GM04504 (cell line): ENCODE results near the gene GOLGA6C.
"Not testable (repeated sequence)": the region's sequence is repeated elsewhere in the genome, so short reads cannot be mapped to it uniquely, and the experiment has no call there.

Experiments used
- DNase-seq: peaks from one replicate; pipeline ENCODE4 v3.0.0-alpha.2; 2012; ENCODE audit warnings: low read depth

GOLGA6C gene

DNA sequence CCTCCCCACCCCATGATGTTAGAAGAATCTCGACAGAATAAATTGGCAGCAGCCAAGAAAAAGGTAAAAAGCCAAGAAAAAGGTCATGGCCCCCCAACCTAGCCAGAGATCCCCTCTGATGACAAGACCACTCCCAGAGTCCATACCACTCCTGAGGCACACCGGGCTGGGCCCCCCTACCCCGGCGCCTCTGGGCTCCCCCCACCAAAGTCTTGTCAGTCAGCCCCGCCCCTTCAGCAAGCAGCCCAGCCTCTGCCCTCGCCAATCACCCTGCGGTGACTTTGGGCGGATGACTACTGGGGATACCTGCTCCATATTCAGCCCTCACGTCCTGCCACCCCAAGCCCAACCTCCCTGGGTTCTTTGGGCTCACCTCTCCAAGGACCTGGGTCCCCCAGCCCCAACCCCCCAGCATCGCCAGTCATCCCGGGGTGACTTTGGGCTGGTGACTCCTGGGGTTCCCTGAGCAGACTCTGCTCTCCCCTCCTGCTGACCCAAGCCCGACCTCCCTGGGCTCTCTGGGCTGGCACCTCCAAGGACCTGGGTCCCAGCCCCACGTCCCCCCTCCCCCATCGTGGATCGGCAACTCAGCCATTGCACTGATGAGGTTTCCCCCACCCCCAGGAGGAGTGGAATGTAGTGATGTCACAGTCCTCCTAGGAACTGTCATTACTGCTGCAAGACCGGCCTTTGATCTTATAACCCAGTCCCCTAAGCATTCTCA, 648 bp downstream of the GOLGA6C start:
- not testable (repeated sequence) for DNase-seq

DNA sequence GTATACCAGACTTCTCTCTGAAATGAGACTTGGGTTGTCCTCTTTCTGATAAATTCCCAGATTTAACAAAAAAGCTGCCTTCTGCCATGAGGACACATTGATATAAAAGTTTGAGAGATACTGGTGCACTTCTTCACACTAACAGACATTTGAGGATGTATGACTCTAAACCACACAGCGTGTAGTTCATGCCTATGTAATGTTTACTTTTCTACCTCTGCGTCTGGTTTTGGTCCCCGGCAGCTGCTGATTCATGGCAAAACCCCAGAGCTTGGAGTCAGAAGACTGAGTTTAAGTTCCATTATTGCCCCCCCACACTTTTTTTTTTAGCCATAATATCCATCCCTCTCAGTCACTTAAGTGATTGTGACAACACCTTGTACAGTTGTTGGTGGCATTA, 1.7 kb downstream of the GOLGA6C start:
- not testable (repeated sequence) for DNase-seq

DNA sequence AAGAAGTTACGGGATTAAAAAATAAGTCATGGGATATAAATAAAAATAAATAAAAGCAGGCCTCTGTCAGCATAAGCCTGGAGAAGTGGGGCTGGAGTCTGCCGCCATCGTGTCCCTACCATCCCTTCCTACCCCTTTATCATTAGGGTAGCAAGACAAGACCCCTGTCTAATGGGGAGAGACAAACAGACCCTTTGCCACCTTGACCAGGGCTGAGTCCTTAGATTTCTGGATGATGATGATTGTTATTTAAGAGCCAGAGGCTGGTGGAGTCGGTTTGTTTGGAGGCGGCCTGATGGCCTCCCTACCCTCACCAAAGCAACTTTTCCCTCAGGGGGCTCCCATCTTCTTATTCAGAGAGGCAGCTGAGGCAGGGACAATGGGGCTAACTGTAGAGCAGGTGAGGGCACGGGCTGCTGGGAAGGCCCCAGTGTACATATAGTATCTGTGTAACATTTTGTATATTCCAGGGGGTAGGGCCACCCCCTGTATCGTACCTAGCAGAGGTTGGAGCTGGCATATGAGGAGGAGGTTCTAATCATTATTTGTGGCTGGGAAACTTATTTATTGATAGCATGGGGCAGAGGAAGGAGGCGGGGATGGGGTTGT, 15.7 kb downstream of the GOLGA6C start:
- DNase-seq: not testable (repeated sequence)

DNA sequence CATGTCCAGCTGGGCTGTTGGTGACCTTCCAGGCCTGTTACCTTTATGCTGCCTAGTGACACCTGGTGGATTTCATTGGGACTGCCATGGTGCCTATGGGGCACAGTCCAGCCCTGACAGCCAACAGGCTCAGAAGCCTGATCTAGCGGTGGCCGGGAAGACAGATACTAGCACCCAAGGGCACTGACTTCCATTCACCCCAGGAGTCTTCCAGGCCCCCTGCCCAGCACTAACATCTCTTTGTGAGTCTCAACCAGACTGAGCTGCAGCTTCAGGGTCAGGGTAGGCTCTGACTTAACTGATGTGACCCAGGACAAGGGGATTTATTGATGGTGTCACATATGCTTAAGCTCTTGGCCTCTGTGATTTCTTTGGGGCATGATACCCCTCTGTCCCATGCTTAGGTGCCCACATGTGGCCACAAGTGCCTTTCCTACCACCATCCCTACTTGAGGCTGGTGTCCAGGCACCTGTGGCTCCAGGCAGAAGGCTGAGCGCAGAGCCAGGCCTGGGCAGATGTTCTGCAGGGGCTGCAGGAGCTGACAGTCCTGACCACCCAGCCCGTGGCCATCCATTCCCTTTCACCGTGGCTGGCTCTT, 16.5 kb downstream of the GOLGA6C start:
- not testable (repeated sequence) for DNase-seq

DNA sequence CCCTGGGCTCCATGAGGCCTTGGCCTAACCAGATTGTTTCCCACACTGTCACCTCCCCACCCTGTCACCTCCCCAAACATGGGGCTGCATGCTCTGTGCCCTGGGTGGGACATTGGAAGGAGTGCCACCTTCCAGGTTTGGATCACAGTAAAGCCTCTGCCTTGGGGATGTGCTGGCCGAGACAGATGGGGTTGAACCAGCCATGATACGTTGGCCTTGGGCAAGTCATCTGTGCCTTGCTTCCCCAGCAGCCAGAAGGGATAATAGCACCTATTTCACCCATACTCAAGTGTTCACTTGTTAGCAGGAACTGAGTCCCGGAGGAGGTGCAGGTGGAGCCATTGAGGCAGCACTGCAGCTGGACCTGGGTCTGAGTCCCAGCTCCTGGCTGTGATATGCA, 17.5 kb downstream of the GOLGA6C start:
- not testable (repeated sequence) for DNase-seq

DNA sequence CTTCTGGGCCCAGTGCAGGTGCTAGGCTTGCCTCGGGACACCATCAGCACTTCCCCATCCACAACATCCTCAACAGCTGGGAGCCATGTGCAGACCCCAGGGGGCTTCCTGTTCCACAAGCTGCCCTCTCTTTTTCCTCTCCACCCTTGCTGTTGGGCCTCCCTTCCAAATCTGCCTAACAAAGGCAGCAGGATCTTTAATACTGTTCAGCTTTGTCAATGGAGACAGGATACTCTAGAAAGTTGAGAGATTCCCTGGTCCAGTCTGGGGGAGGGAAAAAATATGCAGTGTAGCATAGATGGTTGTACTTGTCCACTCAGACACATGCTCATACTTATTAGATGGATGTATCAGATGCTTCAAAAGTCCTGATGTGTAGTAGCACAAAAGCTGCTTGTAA, 20.4 kb downstream of the GOLGA6C start:
- not testable (repeated sequence) for DNase-seq

DNA sequence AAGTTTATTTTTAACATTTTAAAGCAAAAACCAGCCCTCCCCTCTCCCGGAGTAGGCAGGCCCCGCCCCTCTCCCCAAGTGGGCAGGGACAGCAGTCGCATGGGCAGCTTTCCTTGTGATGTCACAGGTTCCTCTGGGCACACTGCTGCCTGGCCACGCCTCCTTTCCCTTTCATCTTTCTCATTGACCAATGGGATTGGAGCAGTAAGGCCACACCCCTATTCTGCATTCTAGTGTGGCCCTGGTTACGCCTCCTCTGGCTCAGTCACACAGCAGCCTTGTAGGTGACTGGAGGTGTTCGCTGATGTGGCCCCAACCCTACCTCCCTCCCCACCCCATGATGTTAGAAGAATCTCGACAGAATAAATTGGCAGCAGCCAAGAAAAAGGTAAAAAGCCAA, 24.4 kb downstream of the GOLGA6C start, which contains the start of gene GOLGA6D:
Gene GOLGA6D (plus strand): TSS at position 264 of the 400 bp plus-strand sequence. CDS start 41 bp downstream, at position 305.
- not testable (repeated sequence) for DNase-seq

DNA sequence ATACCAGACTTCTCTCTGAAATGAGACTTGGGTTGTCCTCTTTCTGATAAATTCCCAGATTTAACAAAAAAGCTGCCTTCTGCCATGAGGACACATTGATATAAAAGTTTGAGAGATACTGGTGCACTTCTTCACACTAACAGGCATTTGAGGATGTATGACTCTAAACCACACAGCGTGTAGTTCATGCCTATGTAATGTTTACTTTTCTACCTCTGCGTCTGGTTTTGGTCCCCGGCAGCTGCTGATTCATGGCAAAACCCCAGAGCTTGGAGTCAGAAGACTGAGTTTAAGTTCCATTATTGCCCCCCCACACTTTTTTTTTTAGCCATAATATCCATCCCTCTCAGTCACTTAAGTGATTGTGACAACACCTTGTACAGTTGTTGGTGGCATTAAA, 26.0 kb downstream of the GOLGA6C start:
- DNase-seq: not testable (repeated sequence)

DNA sequence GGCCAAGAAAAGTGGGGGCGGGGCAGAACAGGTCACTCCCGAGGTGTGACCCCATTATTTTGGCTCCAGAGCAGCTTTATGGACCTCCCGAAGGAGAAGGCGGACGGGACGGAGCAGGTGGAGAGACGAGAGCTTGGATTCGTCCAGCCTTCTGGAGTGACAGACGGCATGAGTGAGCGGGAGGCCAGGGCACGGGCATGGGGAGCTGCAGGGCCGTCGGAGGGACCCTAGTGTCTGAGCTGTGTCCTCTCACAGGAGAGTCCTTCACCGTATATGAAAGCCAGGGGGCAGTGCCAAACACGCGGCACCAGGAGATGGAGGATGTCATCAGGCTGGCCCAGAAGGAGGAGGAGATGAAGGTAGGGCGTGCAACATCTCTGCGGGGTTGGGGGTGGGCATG, 35.5 kb downstream of the GOLGA6C start:
- DNase-seq: not testable (repeated sequence)

DNA sequence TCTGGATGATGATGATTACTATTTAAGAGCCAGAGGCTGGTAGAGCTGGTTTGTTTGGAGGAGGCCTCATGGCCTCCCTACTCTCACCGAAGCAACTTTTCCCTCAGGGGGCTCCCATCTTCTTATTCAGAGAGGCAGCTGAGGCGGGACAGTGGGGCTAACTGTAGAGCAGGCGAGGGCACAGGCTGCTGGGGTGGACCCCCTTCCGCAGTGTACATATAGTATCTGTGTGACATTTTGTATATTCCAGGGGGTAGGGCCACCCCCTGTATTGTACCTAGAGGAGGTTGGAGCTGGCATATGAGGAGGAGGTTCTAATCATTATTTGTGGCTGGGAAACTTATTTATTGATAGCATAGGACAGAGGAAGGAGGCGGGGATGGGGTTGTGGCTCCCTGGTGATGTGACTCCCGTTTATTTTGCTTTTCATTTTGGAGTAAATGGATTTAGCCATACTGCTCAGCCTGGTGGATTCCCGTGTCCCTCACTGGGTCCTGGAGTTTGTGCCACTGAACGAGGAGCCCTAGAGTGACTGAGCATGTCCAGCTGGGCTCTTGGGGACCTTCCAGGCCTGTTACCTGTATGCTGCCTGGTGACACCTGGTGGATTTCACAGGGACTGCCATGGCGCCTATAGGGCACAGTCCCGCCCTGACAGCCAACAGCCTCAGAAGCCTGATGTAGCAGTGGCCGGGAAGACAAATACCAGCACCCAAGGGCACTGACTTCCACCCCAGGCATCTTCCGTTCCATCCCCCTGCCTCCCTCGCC, 40.6 kb downstream of the GOLGA6C start:
- DNase-seq: not testable (repeated sequence)

DNA sequence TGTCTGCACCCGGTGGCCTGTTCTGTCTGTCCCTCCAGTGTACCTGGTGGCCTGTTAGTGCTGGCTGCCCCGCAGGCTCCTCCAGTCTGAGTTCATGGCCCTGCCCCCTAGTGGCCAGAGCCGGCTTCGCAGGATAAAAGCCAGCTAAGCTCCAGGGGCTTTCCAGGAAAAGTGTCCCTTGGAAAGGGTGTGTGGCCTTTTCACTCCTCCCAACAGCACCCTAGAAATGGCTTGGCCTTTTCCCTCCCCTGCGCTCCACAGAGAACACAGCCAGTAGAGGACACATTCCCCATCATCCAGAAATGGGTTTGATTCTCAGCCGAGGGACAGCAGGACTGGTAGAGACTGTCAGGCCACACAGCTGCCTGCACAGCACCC, 41.2 kb downstream of the GOLGA6C start:
- DNase-seq: not testable (repeated sequence)

DNA sequence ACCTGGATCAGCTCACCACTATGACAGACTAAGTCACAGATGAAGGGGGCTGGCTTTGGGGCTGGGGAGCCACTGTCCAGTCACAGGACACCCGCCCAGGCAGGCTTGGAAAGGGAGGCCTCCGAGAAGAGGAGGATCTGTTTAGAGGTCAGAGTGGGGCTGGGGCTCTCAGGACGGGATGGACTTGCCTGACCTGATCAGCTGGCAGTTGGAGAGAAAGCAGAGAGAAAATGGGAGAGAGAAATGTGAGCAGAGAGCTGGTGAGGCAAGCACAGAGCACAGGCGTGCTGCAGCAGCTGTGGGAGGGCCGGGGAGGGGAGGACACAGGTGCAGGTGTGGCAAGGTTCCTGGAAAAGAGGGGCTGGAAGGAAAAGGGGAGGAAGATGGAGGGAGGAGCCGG, 41.9 kb downstream of the GOLGA6C start:
- not testable (repeated sequence) for DNase-seq

DNA sequence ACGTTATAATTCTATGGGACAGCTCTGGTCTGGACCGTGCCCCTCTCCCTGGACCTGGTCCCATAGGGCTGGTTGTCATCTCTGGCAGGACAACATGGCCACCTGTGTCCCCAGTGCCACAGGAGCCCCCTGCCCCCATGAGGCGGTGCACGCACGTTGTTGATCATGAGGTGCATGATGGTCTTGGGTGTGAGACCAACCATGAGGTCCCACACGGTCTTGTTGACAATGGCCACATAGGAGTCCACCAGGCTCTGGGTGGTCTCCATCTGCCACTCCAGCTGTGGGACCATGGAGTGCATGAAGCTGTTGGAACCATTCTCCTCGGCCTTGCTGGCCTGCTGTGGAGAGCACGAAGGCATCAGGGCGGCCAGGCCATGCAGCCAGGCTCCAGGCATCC, 44.2 kb downstream of the GOLGA6C start:
- no peak for DNase-seq

DNA sequence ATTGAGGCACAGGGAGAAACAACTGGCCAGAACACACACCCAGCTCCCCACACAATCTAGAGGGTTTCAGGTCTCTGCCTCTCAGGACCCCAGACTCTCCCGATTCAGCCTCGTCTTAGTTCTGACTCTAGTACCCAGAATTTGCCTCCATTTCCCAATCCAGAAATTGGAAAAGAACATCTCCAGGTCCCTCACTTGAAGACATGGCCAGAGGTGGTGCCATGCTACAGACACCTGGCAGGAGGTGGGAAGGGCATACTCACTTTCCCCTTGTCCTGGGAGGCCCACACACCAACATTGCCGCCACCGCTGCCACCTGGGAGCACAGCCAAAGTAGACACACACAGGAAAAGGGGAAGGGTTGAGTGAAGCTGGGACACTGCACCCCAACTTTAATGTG, 44.6 kb downstream of the GOLGA6C start:
- not testable (repeated sequence) for DNase-seq

DNA sequence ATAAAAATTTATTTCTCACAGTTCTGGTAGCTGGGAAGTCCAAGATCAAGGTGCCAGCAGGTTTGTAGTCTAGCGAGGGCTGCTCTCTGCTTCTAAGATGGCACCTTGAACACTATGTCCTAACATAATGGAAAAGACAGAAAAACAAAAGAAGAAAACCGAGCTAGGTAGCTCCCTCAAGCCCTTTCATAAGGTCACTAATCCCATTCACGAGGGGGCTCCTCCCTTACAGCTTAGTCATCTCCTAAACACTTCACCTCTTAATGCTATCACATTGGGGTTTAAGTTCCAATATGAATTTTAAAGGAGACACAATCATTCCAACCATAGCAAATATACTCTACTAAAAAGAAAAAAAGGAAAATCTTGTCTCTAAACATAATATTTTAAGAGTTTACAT, 48.1 kb downstream of the GOLGA6C start:
- DNase-seq: no peak

DNA sequence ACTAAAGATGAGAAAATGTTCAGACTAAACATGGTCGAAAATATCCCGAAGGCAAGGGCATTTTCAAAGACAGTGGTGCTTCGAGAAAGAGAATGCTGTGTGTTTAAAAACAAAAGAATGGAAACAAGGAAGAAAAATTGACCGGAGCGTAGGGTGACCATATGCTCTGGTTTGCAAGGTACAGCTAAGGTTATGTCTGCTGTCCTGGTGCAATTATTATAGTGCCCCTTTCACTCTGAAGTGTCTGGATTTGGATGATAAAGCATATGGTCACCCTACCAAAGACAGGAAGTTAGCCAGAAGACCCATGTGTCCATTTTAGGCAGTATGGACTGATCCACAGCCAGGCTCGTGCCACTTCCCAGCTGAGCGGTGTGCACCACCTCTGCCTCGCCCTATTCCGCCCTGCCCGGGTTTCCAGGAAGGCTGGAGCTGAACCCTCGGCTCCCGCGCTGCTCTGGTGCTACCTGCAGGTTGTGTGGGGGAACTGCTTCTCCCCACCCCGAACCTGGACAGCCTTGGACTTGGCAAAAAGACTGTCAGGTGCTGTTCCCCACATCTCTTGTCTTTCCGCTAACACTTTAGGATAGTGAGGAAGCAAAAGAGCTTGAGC, 49.8 kb downstream of the GOLGA6C start:
- DNase-seq: no peak

DNA sequence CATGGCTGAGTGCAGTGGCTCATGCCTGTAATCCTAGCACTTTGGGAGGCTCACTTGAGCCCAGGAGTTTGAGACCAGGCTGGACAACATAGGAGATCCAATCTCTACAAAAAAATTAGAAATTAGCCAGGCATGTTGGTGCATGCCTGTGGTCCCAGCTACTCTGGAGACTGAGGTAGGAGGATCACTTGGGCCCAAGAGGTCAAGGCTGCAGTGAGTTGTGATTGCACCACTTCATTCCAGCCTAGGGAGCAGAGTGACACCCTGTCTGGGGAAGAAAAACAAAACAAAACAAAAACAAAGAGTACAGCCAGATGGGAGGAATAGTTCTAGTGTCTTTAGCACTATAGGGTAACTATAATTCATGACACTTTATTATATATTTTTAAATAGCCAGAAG, 51.6 kb downstream of the GOLGA6C start:
- no peak for DNase-seq

DNA sequence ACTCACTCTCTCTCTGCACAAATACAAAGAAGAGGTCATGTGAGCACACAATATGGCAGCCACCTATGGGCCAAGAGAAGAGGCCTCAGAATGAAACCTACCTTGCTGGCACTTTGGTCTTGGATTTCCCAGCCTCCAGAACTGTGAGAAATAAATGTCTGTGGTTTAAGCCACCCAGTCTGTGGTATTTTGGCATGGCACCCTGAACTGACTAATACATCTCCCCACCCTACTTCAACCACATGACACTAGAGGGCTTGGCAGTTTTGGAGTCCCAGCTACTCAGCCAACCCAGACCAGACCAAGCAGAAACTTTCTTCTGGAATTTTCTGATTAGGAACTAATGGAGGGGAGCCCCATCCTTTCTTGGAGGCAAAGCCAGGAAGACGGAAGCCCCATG, 54.4 kb downstream of the GOLGA6C start:
- not testable (repeated sequence) for DNase-seq

DNA sequence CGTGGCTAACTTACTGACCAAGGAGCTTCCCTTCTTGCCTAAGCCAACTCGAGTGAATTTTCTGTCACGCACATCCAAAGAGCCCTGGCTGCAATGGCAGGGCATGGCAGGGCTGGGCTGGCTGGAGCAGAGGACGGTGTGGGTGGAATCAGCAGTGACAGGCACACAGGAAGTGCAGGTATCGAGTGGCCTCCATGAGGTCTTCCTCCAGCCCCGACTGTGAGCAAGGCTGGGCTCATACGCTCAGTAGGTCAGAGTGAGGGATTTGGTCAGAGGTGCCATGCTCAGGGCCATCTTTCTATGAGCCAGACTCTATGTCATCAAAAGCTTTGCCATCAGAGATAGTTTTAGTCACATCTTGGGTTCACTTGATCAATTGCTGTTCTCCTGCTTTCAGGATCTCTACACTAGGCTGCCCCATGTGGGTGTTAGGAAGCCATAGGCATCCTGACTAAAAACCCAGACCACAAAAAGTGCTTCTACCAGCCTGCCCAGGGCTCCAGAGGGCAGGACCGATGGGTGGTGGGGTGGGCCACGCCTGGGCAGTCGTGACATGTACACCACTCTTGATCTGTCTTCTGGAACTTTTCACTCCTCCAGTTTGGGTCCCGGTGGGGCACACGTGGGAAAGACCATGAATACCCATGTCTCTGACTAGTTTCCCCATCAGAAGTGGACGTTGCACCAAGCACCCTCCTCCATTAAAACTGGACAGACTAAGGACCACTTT, 55.1 kb downstream of the GOLGA6C start:
- no peak for DNase-seq

DNA sequence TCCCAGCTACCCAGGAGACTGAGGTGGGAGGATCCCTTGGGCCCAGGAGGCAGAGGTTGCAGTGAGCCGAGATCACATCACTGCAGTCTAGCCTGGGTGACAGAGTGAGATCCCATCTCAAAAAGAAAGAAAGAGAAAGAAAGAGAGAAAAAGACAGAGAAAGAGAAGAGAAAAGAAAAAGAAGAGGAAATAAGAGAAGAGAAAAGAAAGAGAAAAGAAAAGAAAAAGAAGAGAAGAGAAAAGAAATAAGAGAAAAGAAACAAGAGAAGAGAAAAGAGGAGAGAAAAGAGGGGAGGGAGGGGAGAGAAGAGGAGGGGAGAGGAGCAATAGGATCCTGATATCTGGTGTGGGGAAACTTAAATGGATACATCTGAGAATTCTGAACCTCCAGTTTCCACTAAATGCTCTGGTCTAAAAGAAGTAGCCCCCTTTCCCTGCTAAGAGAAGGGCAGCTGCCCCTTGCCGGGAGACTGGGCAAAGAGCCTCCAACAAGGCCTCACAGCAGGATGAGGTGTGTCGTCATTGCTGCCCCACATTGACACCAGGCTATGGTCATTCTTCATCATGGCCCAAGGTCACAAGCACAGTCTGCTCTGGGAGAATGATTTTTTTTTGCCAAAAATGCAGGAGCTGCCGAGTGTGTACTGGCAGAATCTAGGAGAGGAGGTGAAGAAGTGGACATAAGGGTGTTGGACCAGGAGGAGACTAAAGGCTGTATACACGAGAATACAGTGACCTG, 56.6 kb downstream of the GOLGA6C start:
- no peak for DNase-seq
